Nephron progenitor cell (in vitro differentiated cells): ENCODE results near the gene SLC11A2.

Source experiments
- DNase-seq: peaks from one replicate; pipeline ENCODE4 v3.0.0; 2021
- H3K27ac Mint-ChIP-seq: 2 replicates; pipeline ENCODE4 v1.8.0; 2021; ENCODE audit warnings: mild to moderate bottlenecking, moderate library complexity, mixed read lengths
- H3K27me3 Mint-ChIP-seq: 2 replicates; pipeline ENCODE4 v1.8.0; 2021; ENCODE audit warnings: mild to moderate bottlenecking, low read depth, mixed read lengths; ENCODE audit not compliant: poor library complexity
- H3K36me3 Mint-ChIP-seq: 2 replicates; pipeline ENCODE4 v1.8.0; 2021; ENCODE audit warnings: low read depth, mixed read lengths
- H3K4me1 Mint-ChIP-seq: 2 replicates; pipeline ENCODE4 v1.8.0; 2021; ENCODE audit warnings: mixed read lengths
- H3K4me3 Mint-ChIP-seq: 2 replicates; pipeline ENCODE4 v1.8.0; 2021; ENCODE audit warnings: mild to moderate bottlenecking, moderate library complexity, mixed read lengths
- H3K9me3 Mint-ChIP-seq: 2 replicates; pipeline ENCODE4 v1.8.0; 2021; ENCODE audit warnings: mild to moderate bottlenecking, moderate library complexity, mixed read lengths
- CTCF ChIP-seq: fragments of 200-600 bp; sonication (generic); IDR thresholded peaks from 2 replicates; pipeline ENCODE4 v1.5.0; 2021; ENCODE audit warnings: antibody characterized with exemption

Gene SLC11A2

DNA sequence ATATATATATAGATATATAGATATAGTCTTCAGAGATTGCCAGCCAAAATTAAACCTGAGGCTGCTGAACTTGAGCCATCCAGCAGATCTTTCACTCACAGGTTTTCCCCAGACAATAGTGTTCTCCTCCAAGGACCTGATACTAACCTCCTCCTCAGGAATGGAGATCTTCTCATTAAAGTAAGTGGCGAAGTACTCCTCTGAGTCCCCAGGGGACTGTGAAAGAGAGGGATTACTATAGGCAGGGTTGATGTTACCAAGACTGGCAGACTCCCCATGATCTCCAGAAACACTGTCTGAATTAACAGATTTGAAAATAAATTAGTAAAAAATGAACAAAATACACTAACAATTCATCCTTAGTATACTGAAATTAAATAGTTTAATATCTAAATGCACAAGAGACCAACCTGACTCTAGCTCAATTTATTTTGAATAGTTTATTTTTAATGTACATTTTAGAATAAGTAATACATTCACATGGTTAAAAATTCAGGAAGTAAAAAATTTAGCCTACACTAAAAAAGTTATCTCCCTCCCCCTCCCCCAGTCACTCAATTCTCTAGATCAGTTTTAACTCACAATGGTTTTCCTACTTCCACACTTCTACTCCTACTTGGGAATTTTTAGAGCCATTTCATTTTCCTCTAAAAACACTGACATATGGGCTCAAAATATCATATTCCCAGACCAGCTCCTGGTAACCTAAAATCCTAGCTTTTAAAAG is 17.7 kb downstream of the SLC11A2 start:
- DNase-seq = no peak
- TF ChIP-seq CTCF = no peak
- no peaks in the 10 kb centered on the region for H3K9me3 Mint-ChIP-seq

DNA sequence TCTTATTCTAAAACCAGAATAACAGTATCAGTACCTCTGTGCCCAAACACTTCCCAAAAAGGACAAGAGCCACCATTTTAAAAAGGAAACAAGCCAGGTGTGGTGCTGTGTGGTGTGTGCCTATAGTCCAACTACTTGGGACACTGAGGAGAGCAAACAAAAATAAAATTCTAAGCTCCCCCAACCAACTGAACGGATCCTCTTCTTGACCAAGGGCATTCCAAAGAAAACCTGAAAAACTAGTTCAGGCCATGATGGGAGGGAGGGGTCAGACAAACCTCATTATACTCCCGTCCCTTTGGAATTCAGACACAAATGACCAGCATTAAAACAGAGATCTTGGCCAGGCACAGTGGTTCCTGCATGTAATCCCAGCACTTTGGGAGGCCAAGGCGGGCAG is 20.5 kb downstream of the SLC11A2 start:
- Mint-ChIP-seq H3K36me3 (peaks cover 66% of the 10 kb centered on the region), H3K9me3 (no peaks in the 10 kb centered on the region), H3K4me3 (no peak overlapping the region), H3K4me1 (peaks cover 7% of the 10 kb centered on the region), H3K27ac (peak overlapping the region; percentile 59), H3K27me3 (no peaks in the 10 kb centered on the region)
- no peak for TF ChIP-seq CTCF
- no peak for DNase-seq

More for the DNA sequence above, 17.7 kb downstream of the SLC11A2 start:
- H3K36me3 Mint-ChIP-seq = peaks cover 50% of the 10 kb centered on the region
- H3K4me1 Mint-ChIP-seq = peaks cover 26% of the 10 kb centered on the region
- no peaks in the 10 kb centered on the region for H3K27me3 Mint-ChIP-seq
- H3K4me3 Mint-ChIP-seq = no peak overlapping the region
- H3K27ac Mint-ChIP-seq = peak overlapping the region; percentile 81

DNA sequence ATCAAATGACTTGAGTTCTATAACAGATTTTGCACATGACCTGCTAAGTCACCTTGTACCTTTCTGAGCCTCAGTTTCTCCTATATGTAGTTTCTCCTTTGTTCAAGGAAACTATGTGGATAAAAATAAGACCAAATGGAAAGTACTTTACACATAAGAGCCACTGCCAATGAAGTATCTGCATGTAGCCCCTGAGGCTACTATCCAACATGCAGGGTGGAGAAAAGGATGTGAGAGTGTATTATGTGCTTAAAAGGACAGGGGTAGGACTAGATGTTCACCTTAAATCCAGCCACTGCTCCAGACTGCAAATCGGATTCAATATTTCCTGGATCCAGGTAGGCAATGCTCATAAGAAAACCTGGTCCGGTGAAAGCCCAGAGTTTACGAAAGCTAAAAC is 21.2 kb downstream of the SLC11A2 start:
- no peak overlapping the region for H3K27ac Mint-ChIP-seq
- peaks cover 7% of the 10 kb centered on the region for H3K4me1 Mint-ChIP-seq
- TF ChIP-seq CTCF = no peak
- no peaks in the 10 kb centered on the region for H3K9me3 Mint-ChIP-seq
- no peak overlapping the region for H3K4me3 Mint-ChIP-seq
- no peaks in the 10 kb centered on the region for H3K27me3 Mint-ChIP-seq
- peaks cover 72% of the 10 kb centered on the region for H3K36me3 Mint-ChIP-seq
- DNase-seq = no peak

DNA sequence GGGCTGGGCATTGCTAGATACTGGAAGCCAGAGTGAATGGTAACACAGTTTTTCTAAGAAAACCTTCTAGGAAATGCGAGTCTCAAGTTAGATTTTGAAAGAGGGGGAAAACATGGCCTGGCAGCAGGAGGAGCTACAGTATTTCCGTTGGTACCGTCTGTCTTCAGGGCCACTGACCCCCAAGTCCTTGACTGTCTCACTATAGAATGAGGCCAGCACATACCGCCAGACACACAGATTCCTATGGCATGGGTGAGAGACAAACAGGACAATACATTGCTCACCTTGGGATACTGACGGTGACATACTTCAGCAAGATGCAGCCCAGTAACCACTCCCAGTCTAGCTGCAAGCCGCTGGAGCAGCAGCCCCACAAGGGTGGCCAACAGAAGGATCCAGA is 21.7 kb downstream of the SLC11A2 start:
- Mint-ChIP-seq H3K27me3 (no peaks in the 10 kb centered on the region), H3K36me3 (peaks cover 76% of the 10 kb centered on the region), H3K4me3 (no peak overlapping the region), H3K9me3 (no peaks in the 10 kb centered on the region), H3K27ac (no peak overlapping the region), H3K4me1 (peaks cover 7% of the 10 kb centered on the region)
- no peak for TF ChIP-seq CTCF
- DNase-seq = no peak

- no peaks in the 10 kb centered on the region for H3K4me1 Mint-ChIP-seq
- no peaks in the 10 kb centered on the region for H3K27me3 Mint-ChIP-seq
- no peak for DNase-seq
These were observed 24.4 kb downstream of the SLC11A2 start for GRCh38 chr12:51001799-51002198.

More at GRCh38 chr12:51001799-51002198, 24.4 kb downstream of the SLC11A2 start:
- H3K27ac Mint-ChIP-seq = no peak overlapping the region
- no peak for TF ChIP-seq CTCF
- no peaks in the 10 kb centered on the region for H3K9me3 Mint-ChIP-seq
- no peak overlapping the region for H3K4me3 Mint-ChIP-seq
- H3K36me3 Mint-ChIP-seq = peaks cover 71% of the 10 kb centered on the region
